ENCODE results near the gene CCDC187. TPM values are rescaled to one million over a fixed set of nuclear protein-coding genes. Genes with fewer than 3 reads are reported as not detected.

CCDC187 gene
- total and polyA plus RNA-seq, 12 donors: 0.02 to 0.07 (median 0.03) TPM; not detected in 8

DNA sequence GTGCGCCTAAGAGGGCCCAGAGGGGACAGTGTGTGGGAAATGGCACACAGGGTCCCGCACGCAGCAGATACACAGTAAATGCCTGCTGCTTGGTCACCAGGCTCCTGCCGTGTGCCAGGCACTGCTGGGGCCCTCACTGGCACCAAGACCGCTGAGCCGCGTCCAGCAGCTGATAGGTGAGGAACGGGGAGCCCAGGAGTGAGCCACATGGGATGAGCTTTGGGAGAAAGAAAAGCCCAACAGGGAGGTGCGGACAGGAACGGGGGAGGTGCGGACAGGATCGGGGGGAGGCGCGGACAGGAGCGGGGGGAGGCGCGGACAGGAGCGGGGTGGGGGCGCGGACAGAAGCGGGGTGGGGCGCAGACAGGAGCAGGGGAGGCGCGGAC, 40.0 kb upstream of the CCDC187 start:
- no peak for TF ChIP-seq CTCF (IDR thresholded peaks at IDR 0.05)
- Histone ChIP-seq H3K9me3 (no peaks in the 10 kb centered on the region), H3K4me1 (peaks cover 24 to 63% (median 48%) of the 10 kb centered on the region in 9 donors), H3K27me3 (no peaks in the 10 kb centered on the region), H3K27ac (peak overlapping the region; percentile 74 to 95 (median 92)), H3K4me3 (peak overlapping the region in 1 of 10 donors; percentile 50), H3K36me3 (peaks cover 0 to 14% (median 0%) of the 10 kb centered on the region in 9 donors)
- intact Hi-C loops (cut with DNase I): loop anchor here in 3 of 10 donors (2.0 to 10.0 kb wide), 3 partner anchors 19 to 61 kb away; partner anchors contain the start of genes SNAPC4 (in 2 of the 3) and DNLZ (in 1 of the 3)
- 72 to 84% methylated on average over 13 to 24 of the region's 24 CpGs for WGBS, 2 donors
- ATAC-seq: no peak
- DNase-seq: no peak

DNA sequence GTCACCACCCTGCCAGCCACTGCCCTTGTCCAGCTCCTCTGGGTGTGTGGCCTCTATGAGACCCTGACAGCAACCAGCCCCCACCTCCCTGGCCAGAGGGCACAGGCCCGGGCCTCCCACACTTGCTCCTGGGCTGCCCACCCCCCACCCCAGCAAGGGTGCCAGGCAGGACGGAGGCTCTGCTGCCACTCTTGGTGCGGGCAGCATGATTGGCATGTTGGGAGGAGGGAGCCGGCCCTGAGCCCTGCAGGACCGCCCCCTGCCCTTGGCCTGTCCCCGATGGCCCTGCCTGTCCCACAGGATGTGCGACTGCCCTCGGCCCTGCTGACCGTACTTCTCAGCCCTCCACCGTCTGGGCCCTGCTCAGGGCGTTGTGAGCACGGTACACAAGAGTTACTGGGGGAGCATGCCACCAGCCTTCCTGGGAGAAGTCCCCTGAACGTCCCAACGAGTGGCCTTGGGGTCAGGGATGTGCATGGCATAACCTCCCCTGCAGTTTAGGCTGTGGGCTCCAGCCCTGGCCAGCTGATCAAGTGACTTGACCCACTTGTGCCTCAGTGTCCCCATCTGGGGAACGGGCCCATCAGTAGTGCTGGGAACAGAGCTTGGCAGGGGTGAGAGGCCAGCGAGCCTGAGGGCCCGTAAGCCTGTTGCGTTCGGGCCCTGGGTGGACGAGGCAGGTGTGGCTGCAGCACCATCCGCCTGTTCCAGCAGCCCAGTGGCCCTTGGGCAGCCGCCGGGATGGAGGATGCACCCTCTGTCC, 39.4 kb upstream of the CCDC187 start:
- no peak for TF ChIP-seq CTCF (IDR thresholded peaks at IDR 0.05)
- intact Hi-C loops (cut with DNase I): loop anchor here in 3 of 10 donors (2.0 to 10.0 kb wide), 3 partner anchors 19 to 61 kb away; partner anchors contain the start of genes SNAPC4 (in 2 of the 3) and DNLZ (in 1 of the 3)

GRCh38 chr9:136342181-136343120, 38.6 kb upstream of the CCDC187 start:
- TF ChIP-seq CTCF (IDR thresholded peaks at IDR 0.05): no peak
- peak; percentile 65 to 79 (median 70) for ATAC-seq
- H3K27me3 ChIP-seq: no peaks in the 10 kb centered on the region
- DNase-seq: peak; percentile 88 to 90
- no peaks in the 10 kb centered on the region for H3K9me3 ChIP-seq
- H3K4me3 ChIP-seq: peak overlapping the region; percentile 18 to 53 (median 47)
- 16 to 25% methylated on average over 52 to 60 of the region's 60 CpGs for WGBS, 2 donors
- H3K4me1 ChIP-seq: peaks cover 24 to 63% (median 48%) of the 10 kb centered on the region in 9 donors
- H3K36me3 ChIP-seq: peaks cover 0 to 22% (median 2%) of the 10 kb centered on the region in 9 donors
- peak overlapping the region; percentile 74 to 95 (median 92) for H3K27ac ChIP-seq
- intact Hi-C loops (cut with DNase I): loop anchor here in 3 of 10 donors (2.0 to 10.0 kb wide), 3 partner anchors 20 to 62 kb away; partner anchors contain the start of genes SNAPC4 (in 2 of the 3) and DNLZ (in 1 of the 3)

More for the DNA sequence above, 39.4 kb upstream of the CCDC187 start:
- Histone ChIP-seq H3K4me3 (peak overlapping the region in 7 of 10 donors; percentile 36 to 53 (median 50)), H3K9me3 (no peaks in the 10 kb centered on the region), H3K27me3 (no peaks in the 10 kb centered on the region), H3K4me1 (peaks cover 24 to 63% (median 48%) of the 10 kb centered on the region in 9 donors), H3K36me3 (peaks cover 0 to 14% (median 0%) of the 10 kb centered on the region in 9 donors), H3K27ac (peak overlapping the region; percentile 74 to 95 (median 92))
- whole genome bisulfite sequencing, 2 donors: 41 to 55% methylated on average over 23 of the region's 23 CpGs
- DNase-seq (peak; percentile 76 to 78), ATAC-seq (peak; percentile 50 to 75 (median 63))

All from heart right ventricle (tissue), 16 donors.